GM23338 (cell line): ENCODE measurements around the gene PREP. TPM values are rescaled to one million over a fixed set of nuclear protein-coding genes. Genes with fewer than 3 reads are reported as not detected.

Experiments used
- ETS1 ChIP-seq: IDR thresholded peaks from 2 replicates; pipeline ENCODE4 v1.6.1; 2016; ENCODE audit warnings: antibody characterized with exemption
- EZH2 ChIP-seq: fragments of 200-600 bp; sonication (generic); IDR thresholded peaks from one replicate; pipeline ENCODE4 v1.8.0; 2017; ENCODE audit warnings: antibody characterized with exemption, mild to moderate bottlenecking, low read depth; ENCODE audit not compliant: unreplicated experiment
- EZH2phosphoT487 ChIP-seq: fragments of 200-600 bp; sonication (generic); IDR thresholded peaks from one replicate; pipeline ENCODE4 v1.8.1; 2018; ENCODE audit warnings: antibody characterized with exemption; ENCODE audit not compliant: unreplicated experiment
- REST ChIP-seq: IDR thresholded peaks from one replicate; pipeline ENCODE4 v1.6.1; 2018; ENCODE audit warnings: antibody characterized with exemption; ENCODE audit not compliant: unreplicated experiment
- ZNF331 ChIP-seq: fragments of 250-450 bp; sonication (Bioruptor Pico); IDR thresholded peaks from 2 replicates; pipeline ENCODE4 v1.5.0; 2020; ENCODE audit warnings: low read depth, mild to moderate bottlenecking, moderate library complexity
- ZNF462 ChIP-seq: fragments of 250-450 bp; sonication (Bioruptor Pico); IDR thresholded peaks from 2 replicates; pipeline ENCODE4 v1.5.0; 2020; ENCODE audit warnings: mild to moderate bottlenecking, moderate library complexity
- polyA plus RNA-seq: library from polyadenylated mRNA; unstranded; fragments of >200 nt; fragmentation: Nextera tagmentation; extraction: Ambion mirVana; gene quantifications from 2 replicates; pipeline ENCODE4 v1.2.1, GENCODE V29; 2016
- total RNA-seq: library from RNA; depleted of rRNA; stranded (reverse); fragments of >200 nt; shearing (Covaris generic); gene quantifications from 2 replicates; pipeline ENCODE4 v1.2.3, GENCODE V29; 2014

Gene PREP
- total and polyA plus RNA-seq, 2 experiments from 2014 or later, result 28.5 to 52.7 TPM

GRCh38 chr6:105294129-105294528 is 108.8 kb downstream of the PREP start (continued):
- TF ChIP-seq ZNF462 (CRISPR knock-in tag) (no peak), REST (no peak), EZH2phosphoT487 (no peak), EZH2 (no peak), ETS1 (no peak), ZNF331 (no peak)
